DOHH2 (cell line): ENCODE measurements around the gene PCYT2.

ENCODE experiments used
- H3F3A ChIP-seq: fragments of 200-600 bp; sonication (generic), shearing (Covaris generic); 2 replicates; pipeline ENCODE4 v1.6.0; 2016; ENCODE audit warnings: antibody characterized with exemption, mild to moderate bottlenecking; ENCODE audit not compliant: control insufficient read depth, insufficient read depth
- H3K27ac ChIP-seq: fragments of 200-600 bp; sonication (generic); 2 replicates; pipeline ENCODE4 v1.5.1; 2014; ENCODE audit warnings: low read depth, mild to moderate bottlenecking, low read length, moderate library complexity
- H3K27me3 ChIP-seq: fragments of 200-600 bp; sonication (generic); 2 replicates; pipeline ENCODE4 v1.6.1; 2014; ENCODE audit warnings: mild to moderate bottlenecking, low read length, mixed read lengths; ENCODE audit not compliant: control insufficient read depth
- H3K36me3 ChIP-seq: fragments of 200-600 bp; sonication (generic); 2 replicates; pipeline ENCODE4 v1.6.1; 2014; ENCODE audit warnings: mild to moderate bottlenecking, low read length, moderate library complexity, mixed read lengths; ENCODE audit not compliant: control insufficient read depth
- H3K4me1 ChIP-seq: fragments of 200-600 bp; sonication (generic); 2 replicates; pipeline ENCODE4 v1.6.1; 2014; ENCODE audit warnings: mild to moderate bottlenecking, low read length, mixed read lengths; ENCODE audit not compliant: control insufficient read depth
- H3K4me2 ChIP-seq: fragments of 200-600 bp; sonication (generic); 2 replicates; pipeline ENCODE4 v1.6.0; 2014; ENCODE audit warnings: mild to moderate bottlenecking, low read length, moderate library complexity
- H3K4me3 ChIP-seq: fragments of 200-600 bp; sonication (generic); 2 replicates; pipeline ENCODE4 v1.5.1; 2014; ENCODE audit warnings: mild to moderate bottlenecking, low read length, mixed read lengths
- H3K79me2 ChIP-seq: fragments of 200-600 bp; sonication (generic); 2 replicates; pipeline ENCODE4 v1.6.1; 2014; ENCODE audit warnings: mild to moderate bottlenecking, low read length, mixed read lengths; ENCODE audit not compliant: control insufficient read depth
- H3K9me2 ChIP-seq: fragments of 200-600 bp; sonication (generic); replicated peaks from 2 replicates; pipeline ENCODE4 v1.6.1; 2014; ENCODE audit warnings: mild to moderate bottlenecking, low read length, mixed read lengths; ENCODE audit not compliant: control insufficient read depth
- H3K9me3 ChIP-seq: fragments of 200-600 bp; sonication (generic); 2 replicates; pipeline ENCODE4 v1.6.1; 2014; ENCODE audit warnings: antibody characterized with exemption, low read length, mixed read lengths; ENCODE audit not compliant: control insufficient read depth, insufficient read depth
- H4K20me1 ChIP-seq: fragments of 200-600 bp; sonication (generic); 2 replicates; pipeline ENCODE4 v1.6.0; 2014; ENCODE audit warnings: low read depth, mild to moderate bottlenecking, antibody characterized with exemption, low read length, moderate library complexity; ENCODE audit not compliant: control insufficient read depth, insufficient read depth
- EZH2phosphoT487 ChIP-seq: fragments of 200-600 bp; sonication (generic); IDR thresholded peaks from 2 replicates; pipeline ENCODE4 v1.6.1; 2017; ENCODE audit warnings: borderline replicate concordance, mild to moderate bottlenecking, antibody characterized with exemption, low read length, moderate library complexity, mixed read lengths
- TF ChIP-seq, protein P1 (sequence below): fragments of 200-600 bp; sonication (generic); IDR thresholded peaks from one replicate; pipeline ENCODE4 v1.5.1; 2014; ENCODE audit warnings: antibody characterized with exemption, mild to moderate bottlenecking, low read depth, low read length; ENCODE audit not compliant: poor library complexity, severe bottlenecking

PCYT2 gene

DNA sequence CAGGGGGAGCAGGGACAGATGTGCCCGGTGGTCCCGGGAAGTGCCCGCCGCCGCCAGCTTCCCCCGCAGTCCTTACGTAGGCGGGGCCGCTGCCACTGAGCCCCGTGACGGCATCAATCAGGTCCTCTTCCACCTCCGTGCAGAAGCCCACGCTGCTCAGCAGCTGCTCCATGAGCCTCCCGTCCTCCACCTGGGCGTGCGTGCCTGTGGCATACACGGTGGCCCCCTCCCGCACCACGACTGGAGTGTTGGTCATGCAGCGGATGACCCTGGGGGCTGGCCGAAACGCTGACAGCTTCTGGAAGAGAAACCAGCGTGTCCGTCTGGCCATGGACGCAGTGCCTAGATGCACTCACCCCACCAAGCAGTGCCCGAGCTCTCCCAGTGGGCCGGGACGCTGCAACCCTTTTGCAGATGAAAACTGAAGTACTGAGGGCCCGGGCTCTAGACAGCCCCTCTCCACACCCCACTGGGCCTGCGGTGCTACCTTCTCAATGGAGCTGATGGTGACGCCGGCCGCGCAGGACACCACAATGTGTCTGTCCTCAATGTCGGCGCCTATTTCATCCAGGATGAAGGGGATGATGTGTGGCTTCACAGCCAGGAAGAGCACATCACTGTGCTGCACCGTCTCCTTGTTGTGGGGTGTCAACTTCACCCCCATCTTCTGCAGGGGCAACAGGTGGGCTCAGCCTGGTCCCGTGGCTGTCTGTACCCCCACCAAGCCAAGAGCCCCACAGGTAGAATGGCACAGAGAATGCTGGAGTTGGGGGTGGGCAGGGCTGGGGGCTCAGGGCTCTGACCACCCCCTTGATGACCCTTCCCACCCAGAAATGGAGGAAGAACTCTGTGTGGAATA, 23.9 kb upstream of the PCYT2 start:
- Histone ChIP-seq H3K9me3 (no peaks in the 10 kb centered on the region), H3F3A (peaks cover 7% of the 10 kb centered on the region; the same call in 1 of the 2 replicates), H3K4me1 (peaks cover 19% of the 10 kb centered on the region), H3K27ac (no peak overlapping the region), H4K20me1 (no peaks in the 10 kb centered on the region), H3K36me3 (peaks cover 27% of the 10 kb centered on the region), H3K4me2 (no peak overlapping the region), H3K27me3 (no peaks in the 10 kb centered on the region), H3K79me2 (peaks cover 15% of the 10 kb centered on the region), H3K4me3 (no peak overlapping the region), H3K9me2 (no peaks in the 10 kb centered on the region)
- no peak for TF ChIP-seq EZH2phosphoT487
- TF ChIP-seq, protein P1, sequence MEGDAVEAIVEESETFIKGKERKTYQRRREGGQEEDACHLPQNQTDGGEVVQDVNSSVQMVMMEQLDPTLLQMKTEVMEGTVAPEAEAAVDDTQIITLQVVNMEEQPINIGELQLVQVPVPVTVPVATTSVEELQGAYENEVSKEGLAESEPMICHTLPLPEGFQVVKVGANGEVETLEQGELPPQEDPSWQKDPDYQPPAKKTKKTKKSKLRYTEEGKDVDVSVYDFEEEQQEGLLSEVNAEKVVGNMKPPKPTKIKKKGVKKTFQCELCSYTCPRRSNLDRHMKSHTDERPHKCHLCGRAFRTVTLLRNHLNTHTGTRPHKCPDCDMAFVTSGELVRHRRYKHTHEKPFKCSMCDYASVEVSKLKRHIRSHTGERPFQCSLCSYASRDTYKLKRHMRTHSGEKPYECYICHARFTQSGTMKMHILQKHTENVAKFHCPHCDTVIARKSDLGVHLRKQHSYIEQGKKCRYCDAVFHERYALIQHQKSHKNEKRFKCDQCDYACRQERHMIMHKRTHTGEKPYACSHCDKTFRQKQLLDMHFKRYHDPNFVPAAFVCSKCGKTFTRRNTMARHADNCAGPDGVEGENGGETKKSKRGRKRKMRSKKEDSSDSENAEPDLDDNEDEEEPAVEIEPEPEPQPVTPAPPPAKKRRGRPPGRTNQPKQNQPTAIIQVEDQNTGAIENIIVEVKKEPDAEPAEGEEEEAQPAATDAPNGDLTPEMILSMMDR, result no peak

DNA sequence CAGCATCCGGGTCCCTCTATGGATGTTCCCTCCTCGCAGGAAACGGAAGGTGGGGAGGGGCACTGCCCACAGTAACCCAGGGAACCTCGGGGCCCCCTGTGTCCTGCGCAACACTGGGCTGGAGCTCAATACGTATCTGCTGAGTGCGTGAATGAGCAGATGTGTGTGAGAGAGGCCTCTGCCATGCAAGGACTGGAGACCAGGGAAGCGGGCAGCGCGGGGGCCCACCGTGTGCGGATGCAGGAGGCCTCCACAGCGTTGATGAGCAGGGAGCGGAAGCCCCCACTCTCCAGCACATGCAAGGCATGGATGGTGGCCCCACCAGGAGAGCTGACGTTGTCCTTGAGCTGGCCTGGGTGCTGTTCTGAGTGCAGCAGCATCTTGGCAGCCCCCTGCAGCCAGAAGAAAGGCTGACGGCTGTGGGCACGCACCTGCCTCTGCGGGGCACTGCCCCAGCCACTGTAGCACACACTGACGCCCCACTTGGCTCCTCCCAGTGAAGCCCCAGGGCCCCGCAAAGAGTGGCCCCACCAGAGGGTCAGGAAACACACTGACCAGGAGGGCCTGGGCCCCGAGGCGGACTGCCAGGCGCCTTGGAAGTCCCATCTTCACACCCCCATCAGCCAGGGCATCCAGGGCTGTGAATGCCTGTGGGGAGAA, 23.0 kb upstream of the PCYT2 start:
- Histone ChIP-seq H3K27ac (no peak overlapping the region), H3K4me1 (peaks cover 19% of the 10 kb centered on the region), H3K9me2 (no peaks in the 10 kb centered on the region), H3K9me3 (no peaks in the 10 kb centered on the region), H3F3A (peaks cover 7% of the 10 kb centered on the region; the same call in 1 of the 2 replicates), H3K4me2 (no peak overlapping the region), H3K36me3 (peaks cover 27% of the 10 kb centered on the region), H3K27me3 (no peaks in the 10 kb centered on the region), H3K4me3 (no peak overlapping the region), H3K79me2 (peaks cover 15% of the 10 kb centered on the region), H4K20me1 (no peaks in the 10 kb centered on the region)
- no peak for TF ChIP-seq EZH2phosphoT487
- TF ChIP-seq, protein P1, result no peak

DNA sequence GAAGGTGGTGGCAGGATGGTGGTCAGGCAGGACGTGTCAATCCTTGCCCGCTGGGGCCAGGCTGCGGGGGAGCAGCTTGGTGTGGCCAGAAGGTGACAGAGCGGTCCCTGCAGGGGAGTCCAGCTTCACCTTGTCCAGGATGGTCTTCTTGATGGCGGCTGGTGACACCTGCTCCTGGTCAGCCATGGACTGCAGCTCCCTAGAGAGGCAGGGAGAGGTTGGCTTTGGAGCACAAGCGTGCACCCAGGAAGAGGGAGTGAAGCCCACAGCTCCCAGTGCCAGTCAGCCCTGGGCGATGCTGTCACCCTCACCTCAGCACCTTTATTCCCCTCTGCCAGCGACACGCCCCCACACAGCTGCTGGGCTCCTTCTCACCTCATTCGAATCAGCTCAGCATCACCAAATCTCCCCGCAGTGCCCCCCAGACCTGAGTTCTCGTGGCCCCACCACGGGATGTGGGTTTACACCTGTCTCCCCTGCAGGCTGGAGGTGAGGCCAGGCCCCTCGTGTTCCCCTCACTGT, 22.0 kb upstream of the PCYT2 start:
- H3K79me2 ChIP-seq, result peaks cover 15% of the 10 kb centered on the region
- H3K27ac ChIP-seq, result no peak overlapping the region
- H3K4me3 ChIP-seq, result no peak overlapping the region
- no peaks in the 10 kb centered on the region for H4K20me1 ChIP-seq
- no peak overlapping the region for H3K4me2 ChIP-seq
- H3K9me3 ChIP-seq, result no peaks in the 10 kb centered on the region
- H3K9me2 ChIP-seq, result no peaks in the 10 kb centered on the region
- peaks cover 4% of the 10 kb centered on the region; the same call in 1 of the 2 replicates for H3K27me3 ChIP-seq
- 0 out of 2 replicates have a peak, but pooled peaks cover 3% of the 10 kb centered on the region for H3F3A ChIP-seq
- peaks cover 27% of the 10 kb centered on the region for H3K36me3 ChIP-seq
- H3K4me1 ChIP-seq, result peaks cover 27% of the 10 kb centered on the region
- TF ChIP-seq, protein P1, result no peak
- TF ChIP-seq EZH2phosphoT487, result no peak
